AG08396 (cell line): ENCODE measurements around the gene ISCA1.
"Not testable (repeated sequence)": the region's sequence is repeated elsewhere in the genome, so short reads cannot be mapped to it uniquely, and the experiment has no call there.

Experiments used
- DNase-seq: peaks from one replicate; pipeline ENCODE4 v3.0.0; 2012; ENCODE audit warnings: low spot score, mixed read lengths

Gene ISCA1

DNA sequence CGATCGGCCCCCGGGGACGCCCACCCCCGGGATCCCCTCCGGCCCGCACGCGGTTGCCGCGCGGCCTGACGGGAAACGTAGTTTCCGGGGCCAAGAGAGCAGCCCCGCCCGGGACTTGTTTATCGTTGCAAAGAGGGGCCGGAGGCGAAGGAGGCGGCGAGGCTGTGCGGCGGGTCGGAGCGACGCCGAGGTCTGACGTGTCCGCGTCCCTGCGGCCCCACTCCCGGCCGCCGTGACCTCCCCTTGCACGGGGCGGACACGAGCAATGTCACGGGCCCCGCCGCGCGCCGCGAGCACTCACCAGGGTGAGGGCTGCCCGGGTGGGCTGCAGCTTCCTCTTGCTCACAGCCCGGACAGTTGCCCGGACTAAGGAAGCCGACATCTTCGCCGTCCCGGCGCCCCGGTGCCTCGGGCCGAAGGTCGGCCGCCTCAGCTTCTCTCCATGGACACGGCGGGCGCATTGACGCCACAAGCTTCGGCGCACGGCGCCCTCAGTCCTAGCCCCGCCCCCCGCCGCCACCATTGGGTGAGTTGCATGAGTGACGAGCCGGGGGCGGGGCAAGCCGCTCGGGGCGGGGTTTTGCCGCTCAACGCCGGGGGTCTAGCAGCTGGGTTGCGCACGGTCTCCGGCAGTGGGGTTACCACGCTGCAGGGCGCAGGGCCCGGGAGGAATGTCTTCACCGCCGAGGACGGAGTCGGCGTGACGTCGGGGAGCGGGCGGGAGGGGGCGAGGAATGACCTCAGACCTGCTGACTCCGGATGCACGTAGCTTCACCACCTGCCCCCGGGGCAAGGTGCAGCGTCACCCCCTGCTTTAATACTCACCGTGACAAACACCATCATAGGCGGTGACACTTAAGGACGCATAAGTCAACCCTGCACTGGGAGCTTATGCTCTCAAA, at the start of gene ISCA1:
Gene ISCA1 (minus strand): TSS at position 462 of the 902 bp plus-strand sequence. CDS start 80 bp downstream, at position 382.
- peak; percentile 94 for DNase-seq

DNA sequence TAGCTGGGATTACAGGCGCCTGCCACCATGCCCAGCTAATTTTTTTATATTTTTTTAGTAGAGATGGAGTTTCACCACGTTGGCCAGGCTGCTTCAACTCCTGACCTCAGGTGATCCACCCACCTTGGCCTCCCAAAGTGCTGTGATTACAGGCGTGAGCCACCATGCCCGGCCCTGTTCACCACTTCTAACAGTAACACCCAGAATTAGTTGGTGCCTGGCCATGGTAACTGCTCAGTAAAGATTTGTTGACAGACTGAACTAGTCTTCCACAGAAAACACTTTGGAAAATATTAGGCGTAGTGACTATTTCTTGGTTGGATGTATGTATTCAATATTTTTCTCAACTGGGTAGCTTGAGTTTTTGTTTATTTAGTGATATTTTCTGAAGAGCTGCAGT, 47.8 kb upstream of the ISCA1 start:
- no peak for DNase-seq

DNA sequence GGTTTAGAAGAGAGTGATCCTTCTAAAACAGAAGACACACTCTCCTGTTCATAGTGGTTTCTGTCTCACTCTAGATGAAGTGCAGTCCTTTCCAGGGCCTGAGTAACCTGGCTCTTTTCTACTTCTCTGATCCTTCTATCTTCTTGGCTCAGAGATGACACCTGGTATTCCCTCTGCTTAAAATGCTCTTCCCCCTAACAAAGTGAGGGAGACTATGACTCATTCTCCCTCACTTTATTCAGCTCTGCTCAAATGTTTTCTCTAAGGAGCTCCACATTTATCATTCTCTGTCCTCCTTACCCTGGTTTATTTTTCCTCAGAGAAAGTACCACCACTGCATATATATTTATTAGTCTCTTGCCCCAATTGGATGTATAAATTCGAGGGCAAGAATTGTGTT, 47.3 kb upstream of the ISCA1 start:
- DNase-seq = no peak

DNA sequence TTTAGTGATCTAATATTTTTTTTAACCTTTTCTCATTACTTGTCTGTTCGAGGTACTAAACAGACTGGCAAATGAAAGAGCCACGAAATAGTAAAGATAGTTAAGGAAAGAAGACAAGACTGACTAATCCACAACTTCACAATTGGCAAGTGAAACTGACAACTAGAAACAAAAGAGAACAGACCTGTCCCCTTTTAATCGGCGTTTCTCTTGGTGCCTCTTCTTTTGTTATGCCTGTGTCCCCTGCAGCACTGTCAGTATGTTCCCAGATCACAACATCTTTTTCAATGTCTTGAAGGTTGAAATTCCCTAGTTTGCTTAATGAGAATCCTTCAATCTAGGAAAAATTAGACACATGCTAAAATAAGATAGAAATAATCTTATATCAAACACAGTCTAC, 45.8 kb upstream of the ISCA1 start:
- no peak for DNase-seq

DNA sequence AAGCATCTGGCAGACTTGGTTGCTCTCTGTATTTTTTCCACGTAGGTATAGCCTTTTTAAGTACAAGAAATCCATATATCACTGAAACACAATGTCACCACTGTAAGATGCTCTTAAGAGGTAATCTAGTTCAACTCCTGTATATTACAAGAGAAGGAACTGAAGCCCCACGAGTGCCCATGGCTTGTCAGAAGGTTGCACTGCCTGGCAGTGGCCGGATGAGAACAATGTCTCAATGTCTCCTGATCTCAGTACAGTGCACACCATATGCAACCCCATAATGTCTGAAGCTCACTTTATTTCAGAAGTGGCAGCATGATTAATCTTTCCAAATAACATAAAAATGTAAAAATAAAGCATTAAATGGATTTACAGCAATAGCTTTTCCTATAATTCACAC, 44.2 kb upstream of the ISCA1 start:
- no peak for DNase-seq

DNA sequence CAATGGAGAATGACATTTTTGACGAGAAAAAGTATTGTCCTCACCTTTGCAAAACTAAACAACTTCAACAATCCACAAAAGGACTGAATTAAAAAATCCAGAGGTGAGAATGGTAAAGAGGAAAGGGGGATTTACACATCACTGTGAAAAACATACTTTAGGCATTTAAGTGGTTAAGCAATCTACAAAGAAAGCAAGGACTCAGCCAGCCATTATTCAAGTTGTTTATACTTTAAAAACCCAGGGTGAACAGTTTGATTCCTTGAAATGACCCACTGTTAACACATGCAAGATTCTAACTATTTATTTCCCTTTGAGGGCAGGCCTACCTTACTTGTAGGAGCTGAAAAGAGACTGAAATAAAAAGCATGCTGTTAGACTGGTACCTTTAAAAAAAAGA, 42.6 kb upstream of the ISCA1 start:
- no peak for DNase-seq

DNA sequence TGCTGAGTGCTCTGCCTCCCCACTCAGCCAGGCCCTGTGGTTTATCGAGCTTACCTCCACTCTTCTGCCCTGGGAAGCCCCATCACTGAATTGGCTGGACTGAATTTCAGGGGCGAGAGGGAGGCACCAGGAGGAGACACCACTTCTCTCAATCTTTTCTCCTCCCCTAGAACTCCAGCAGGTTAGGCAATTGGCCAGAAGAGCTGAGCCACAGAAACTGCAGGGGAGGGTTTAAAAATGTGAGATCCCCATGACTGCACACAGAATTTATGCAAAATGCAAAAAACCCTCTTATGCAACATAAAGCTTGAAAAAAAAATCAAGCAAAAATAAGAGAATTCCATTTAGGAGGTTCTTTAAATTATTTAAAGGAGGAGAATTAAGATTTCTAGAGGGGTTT, 42.0 kb upstream of the ISCA1 start:
- DNase-seq = peak; percentile 19

DNA sequence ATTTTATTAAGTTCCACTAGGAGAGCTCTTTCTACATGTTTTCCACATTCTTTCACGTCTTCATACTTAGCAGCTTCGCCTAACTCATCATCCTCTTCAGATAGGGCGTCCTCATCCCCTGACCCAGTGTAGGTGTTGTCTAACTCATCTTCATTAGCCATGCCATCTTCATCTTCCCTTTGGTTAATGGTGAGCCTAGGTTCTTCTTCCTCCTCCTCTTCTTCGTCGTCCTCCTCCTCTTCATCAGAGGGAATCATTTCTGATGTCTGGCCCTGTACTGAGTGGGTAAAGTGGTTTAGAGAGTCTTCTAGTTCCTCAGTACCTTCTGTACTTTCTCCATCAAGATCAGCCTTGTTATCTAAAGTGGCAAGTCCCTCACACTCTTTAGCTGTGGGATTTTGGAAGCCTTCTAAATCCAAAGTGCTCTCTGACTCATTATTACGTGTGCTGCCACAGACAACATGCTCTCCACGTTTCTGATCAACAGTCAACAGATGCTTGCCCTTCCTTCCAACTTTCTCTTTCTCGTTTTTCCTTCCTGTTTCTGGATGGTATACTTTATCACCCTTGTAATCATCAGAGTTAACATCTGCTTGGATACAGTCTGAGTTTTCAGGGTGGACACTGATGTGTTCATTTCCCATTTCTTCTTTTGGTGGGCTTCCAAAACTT, 40.8 kb upstream of the ISCA1 start:
- peak; percentile 51 for DNase-seq

DNA sequence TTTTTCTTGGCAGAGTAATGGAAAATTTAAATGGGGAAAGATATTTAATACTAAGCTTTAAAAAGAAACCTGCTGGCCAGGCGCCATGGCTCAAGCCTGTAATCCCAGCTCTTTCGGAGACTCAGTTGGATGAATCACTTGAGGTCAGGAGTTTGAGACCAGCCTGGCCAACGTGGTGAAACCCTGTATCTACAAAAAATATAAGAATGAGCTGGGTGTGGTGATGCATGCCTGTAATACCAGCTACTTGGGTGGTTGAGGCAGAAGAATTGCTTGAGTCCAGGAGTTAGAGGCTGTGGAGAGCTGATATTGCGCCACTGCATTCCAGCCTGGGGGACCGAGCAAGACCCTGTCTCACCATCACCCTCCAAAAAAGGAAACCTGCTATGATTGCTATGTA, 39.0 kb upstream of the ISCA1 start:
- DNase-seq = no peak

DNA sequence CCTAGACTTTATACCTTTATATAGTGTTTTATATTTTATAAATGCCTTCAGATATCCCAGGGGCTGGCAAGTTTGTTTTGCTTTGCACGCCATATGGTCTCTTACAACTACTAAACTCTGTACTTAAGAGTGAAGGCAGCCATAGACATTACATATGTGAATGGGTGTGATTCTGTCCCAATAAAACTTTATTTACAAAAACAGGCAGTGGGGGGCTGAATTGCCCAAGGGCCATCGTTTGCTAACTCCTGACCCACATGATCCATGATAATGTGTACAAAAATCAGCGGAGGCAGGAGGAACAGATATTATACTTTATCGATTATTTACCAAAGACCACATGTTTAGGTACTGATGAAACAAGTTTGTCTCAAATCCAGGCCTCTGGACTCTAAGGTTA, 35.8 kb upstream of the ISCA1 start:
- DNase-seq = no peak

DNA sequence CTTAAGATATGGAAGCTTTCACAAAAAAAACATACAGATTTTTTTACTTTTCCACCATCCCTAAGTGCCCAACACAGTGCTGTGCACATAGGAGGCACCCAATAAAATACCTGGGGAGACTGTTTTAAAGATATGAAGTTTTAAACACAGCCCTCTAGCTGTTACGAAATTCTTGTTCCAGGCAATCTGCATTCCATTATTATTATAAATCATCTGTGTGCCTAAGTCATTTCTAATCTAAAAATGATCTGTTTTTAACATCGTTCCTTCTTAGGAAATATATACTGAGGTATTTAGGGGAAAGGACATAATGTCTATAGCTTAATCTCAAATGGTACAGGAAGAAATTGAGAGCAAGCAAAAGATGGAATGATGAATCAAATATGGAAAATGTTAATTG, 32.7 kb upstream of the ISCA1 start:
- DNase-seq = no peak

DNA sequence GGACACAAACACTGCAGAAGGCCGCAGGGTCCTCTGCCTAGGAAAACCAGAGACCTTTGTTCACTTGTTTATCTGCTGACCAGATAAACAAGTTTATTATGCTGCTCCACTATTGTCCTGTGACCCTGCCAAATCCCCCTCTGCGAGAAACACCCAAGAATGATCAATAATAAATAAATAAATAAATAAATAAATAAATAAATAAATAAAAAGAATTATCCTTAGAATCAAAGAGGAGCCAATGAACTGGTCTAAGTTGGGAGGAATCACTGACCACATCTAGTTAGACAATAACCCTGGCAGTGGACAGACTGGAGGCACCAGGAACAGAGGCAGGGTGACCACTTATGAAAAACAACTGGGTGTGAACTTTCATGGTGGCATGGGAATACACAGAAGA, 30.6 kb upstream of the ISCA1 start:
- DNase-seq = not testable (repeated sequence)

DNA sequence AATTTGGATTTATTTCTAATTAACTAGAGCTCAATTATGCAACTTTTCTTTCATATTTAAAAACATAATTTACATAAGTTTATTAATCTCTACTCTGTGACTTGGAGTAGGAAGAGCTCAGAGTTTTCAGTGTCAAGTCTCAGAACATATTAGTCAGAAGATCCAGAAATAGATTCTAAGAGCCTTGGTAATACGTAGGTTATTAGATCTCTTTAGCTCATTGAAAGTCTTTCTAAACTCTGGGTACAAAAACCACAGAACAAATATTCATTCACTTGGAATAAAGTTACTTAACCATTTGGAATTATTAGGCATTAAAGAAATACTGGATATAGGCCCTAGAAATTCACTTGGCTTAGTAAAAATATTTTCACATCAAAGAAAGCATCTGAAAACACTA, 26.3 kb upstream of the ISCA1 start:
- peak; percentile 25 for DNase-seq

DNA sequence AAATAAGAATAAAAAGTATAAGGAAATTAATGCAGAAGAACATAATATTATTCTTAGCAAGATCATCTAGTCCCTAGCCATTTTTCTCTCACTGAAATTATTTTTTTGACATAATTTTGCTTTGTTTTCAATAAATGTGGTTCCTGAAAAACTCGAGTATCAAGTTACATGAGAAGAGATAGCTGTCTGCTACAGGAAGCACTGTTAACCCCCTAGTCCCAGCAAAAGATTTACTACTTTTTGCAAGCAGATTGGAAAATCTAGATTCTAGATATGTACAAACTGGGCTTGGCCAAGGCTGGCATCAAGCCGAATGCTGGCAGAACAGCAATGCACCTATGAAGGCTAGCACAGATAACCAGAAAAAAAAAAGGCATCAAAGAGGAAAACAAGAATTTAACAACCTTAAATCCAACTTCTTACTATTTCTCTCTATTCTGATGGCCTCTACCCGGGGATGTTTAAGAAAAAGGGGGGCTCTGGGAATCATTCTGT, 21.9 kb upstream of the ISCA1 start:
- DNase-seq = no peak

DNA sequence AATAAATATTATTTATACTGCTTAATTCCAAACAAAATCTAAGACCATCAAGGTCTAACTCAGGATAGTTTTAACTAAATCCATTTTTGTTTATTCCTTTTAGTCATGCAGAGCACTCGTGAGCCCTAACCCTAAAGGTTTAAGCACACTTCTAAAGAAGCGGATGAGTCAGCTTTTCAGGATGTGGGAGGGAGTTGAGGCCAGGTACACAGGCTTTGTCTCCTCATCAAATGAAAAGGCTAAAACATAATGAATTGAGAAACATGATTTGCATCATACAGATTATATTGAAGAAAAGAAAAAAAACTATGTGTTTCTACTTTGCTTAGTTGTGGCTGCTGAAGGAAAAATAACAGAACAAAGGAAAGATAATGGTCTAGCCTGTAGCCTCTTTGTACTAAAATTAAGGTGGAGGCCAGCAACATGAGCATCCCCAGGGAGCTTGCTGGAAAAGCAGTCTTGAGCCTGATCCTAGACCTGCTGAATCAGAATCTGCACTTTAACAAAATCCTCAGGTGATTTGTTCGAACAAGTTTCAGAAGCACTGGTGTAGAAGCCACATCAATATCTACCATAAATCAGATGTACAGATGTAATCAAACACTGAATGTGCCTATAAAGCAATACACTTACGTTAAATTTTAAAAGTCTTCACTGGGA, 21.1 kb upstream of the ISCA1 start:
- DNase-seq = no peak

DNA sequence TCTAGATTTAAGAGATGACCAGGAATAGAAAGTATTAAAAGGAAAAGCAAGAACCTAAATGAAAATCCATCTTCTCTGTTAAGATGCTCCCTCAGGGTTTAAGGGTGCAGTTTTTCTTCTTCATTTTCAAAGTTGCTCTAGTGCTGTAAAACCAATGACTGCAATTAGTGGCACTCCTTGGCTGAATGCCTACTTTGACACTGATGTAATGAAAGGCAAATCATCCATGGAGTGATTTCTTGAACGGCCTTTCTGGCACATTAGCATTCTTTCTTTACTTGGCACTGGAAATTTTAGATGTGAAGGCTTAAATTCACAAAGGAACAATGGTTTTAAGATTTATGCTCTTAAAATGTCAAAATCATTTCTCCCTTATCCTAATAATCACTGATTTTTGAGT, 19.3 kb upstream of the ISCA1 start:
- DNase-seq = no peak

DNA sequence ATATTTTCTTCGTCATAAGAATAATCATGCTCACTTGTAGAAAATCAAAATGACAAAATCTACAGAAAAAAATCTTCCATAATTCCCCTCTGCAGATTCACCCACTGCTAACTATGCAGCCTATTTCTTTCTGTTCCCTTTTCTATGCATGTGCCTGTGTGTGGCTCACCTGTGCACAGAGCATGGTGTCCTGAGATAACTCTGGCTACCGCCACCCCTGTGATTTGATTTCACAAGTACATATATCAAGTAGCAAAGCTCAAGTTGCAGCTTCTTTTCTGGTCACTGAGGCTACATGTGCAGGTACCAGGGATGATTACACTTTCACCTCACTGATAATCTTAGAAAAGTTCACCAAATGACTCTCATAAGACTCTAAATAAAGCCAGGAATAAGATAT, 18.4 kb upstream of the ISCA1 start:
- DNase-seq = no peak

DNA sequence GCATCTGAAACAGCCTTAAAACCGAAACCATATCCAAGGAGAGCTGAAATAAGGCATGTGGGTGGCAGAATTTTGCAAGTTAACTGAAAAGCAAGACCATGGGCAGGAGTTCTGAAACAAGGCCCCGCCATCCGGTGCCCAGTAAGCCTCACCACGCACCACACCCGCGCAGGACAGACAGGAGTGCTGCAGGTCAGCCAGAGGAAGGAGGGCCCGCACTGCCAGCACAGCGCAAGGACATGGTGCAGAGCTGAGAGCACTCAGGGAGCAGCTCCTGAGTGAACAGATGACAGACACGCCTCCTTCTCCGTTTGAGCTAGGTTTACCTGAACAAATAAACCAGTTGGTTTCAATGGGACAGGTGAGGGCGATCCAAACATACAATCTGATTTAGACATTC, 16.5 kb upstream of the ISCA1 start:
- no peak for DNase-seq

DNA sequence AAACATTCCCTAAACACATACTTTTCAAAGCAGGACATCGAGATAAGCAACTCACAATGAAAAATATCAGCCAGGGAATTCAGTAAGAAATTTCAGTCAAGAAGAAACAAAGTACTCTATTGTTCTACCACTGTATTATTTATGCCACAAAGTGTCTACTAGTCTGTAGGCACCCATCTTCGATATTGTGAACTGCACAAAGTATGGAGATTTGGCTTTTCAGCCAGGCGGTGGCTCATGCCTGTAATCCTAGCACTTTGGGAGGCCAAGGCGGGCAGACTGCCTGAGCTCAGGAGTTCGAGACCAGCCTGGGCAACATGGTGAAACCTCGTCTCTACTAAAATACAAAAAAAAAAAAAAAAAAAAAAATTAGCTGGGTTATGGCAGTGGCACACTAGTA, 8.0 kb upstream of the ISCA1 start:
- DNase-seq = not testable (repeated sequence)

DNA sequence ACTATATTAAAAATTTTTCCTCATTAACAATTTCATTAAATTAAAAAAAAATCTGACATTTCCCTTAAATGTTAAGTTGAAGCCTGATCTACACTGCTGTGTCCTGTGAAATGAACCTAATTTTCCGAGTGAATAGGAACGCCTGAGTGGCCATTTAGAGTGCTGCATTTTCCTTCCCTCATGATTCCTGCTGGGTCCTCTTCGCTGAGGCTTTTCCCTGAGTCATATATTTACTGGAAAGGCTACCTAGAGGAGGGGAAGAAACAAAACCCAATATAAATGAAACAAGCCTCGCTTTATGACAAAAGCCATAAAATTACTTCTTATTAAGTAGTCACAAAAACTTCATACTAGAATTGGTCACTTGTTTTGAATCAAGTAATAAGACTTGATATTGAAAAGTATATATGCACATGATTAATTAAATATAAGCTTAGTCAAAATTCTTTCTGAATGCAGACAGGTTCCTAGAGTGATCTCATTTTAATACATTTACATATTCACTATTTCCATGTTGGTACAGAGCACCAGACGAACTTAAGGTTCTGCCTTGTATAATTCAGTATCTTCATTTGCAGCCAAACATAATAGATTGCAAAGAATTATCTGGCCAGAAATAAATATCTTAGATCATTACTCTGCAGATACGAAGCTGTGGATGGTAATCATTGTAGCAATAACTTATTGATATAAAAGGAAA, 6.3 kb upstream of the ISCA1 start:
- no peak for DNase-seq

DNA sequence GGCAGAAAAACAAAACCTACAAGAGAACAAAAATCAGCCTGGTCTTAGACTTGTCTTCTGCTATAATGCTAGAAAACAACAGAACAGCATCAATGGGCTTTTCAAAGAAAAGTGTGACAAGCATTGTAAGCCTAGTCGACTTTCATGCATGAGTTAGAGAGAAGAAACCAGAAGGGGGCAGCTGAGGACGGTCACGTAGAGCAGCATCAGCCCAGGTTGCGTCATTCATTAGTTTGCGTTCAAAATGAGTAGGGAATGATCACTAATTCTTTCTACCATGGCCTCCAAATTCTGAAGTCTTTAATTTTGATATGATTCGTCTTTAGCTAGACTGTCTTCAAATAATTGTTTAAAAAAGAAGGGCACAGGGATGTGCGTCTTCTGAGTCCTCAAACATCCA, 4.7 kb upstream of the ISCA1 start:
- no peak for DNase-seq

DNA sequence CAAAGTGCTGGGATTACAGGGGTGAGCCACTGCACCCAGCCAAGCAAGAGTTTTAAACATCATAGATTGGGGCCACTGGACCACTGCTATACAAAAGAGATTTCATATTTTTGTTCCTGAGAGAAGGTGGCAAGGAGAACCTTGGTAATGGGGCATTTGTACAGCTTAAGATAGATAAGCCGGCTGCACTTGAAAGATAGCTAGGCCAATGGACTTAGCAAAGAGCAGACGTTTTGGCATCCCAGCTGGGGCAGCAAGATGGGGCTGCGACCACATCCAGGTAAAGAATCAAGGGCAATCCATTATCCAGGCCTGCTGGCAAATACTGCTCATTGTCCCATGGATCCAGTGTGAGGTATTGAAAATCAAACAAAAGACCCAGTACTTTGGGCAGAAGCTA, 3.9 kb upstream of the ISCA1 start:
- no peak for DNase-seq
